22Rv1 (cell line): ENCODE results near the gene EIPR1.

Source experiments
- CTCF ChIP-seq: fragments of 450-650 bp; IDR thresholded peaks from 2 replicates; pipeline ENCODE4 v1.5.1; 2017; ENCODE audit warnings: mild to moderate bottlenecking
- ZFX ChIP-seq: fragments of 450-650 bp; IDR thresholded peaks from 2 replicates; pipeline ENCODE4 v1.6.1; 2017; ENCODE audit warnings: antibody characterized with exemption, borderline replicate concordance

GRCh38 chr2:3420769-3421397, 43.3 kb upstream of the EIPR1 start:
- TF ChIP-seq CTCF (no peak), ZFX (no peak)
